NCI-H226 (cell line): ENCODE results near the gene PCDH1.

ENCODE experiments used
- DNase-seq: peaks from one replicate; pipeline ENCODE4 v3.0.0-alpha.2; 2015

The PCDH1 gene

GRCh38 chr5:141852448-141852847 lies 25.8 kb downstream of the PCDH1 start:
- no peak for DNase-seq

GRCh38 chr5:141851195-141851874 lies 26.9 kb downstream of the PCDH1 start:
- no peak for DNase-seq

GRCh38 chr5:141850786-141851185 lies 27.4 kb downstream of the PCDH1 start:
- DNase-seq, result no peak

- DNase-seq, result no peak
Measured at GRCh38 chr5:141850244-141850768, 27.9 kb downstream of the PCDH1 start.

- DNase-seq, result peak; percentile 77
Measured at GRCh38 chr5:141849415-141850243, 28.6 kb downstream of the PCDH1 start.

GRCh38 chr5:141848744-141849414 lies 29.3 kb downstream of the PCDH1 start:
- peak; percentile 88 for DNase-seq

- DNase-seq, result peak; percentile 25
Measured at GRCh38 chr5:141846031-141846430, 32.2 kb downstream of the PCDH1 start.

- no peak for DNase-seq
Measured at GRCh38 chr5:141845371-141845851, 32.8 kb downstream of the PCDH1 start.

GRCh38 chr5:141844414-141845097 lies 33.7 kb downstream of the PCDH1 start:
- DNase-seq, result no peak

GRCh38 chr5:141843156-141843927 lies 34.9 kb downstream of the PCDH1 start:
- peak; percentile 56 for DNase-seq

GRCh38 chr5:141841378-141842180 lies 36.6 kb downstream of the PCDH1 start:
- no peak for DNase-seq

- DNase-seq, result no peak
Measured at GRCh38 chr5:141840826-141841360, 37.3 kb downstream of the PCDH1 start.

GRCh38 chr5:141840280-141840812 lies 37.9 kb downstream of the PCDH1 start:
- no peak for DNase-seq

GRCh38 chr5:141839015-141839513 lies 39.1 kb downstream of the PCDH1 start:
- no peak for DNase-seq

GRCh38 chr5:141838326-141839014 lies 39.7 kb downstream of the PCDH1 start:
- DNase-seq, result no peak

GRCh38 chr5:141835928-141836670 lies 42.1 kb downstream of the PCDH1 start:
- no peak for DNase-seq

GRCh38 chr5:141834331-141834730 lies 43.9 kb downstream of the PCDH1 start:
- no peak for DNase-seq

GRCh38 chr5:141832131-141832530 lies 46.1 kb downstream of the PCDH1 start:
- DNase-seq, result peak; percentile 17

- no peak for DNase-seq
Measured at GRCh38 chr5:141828162-141828561, 50.0 kb downstream of the PCDH1 start.
